Stomach (tissue), 9 donors: ENCODE measurements around the gene EXOC3L2. TPM values are rescaled to one million over a fixed set of nuclear protein-coding genes. Genes with fewer than 3 reads are reported as not detected.

ENCODE experiments used
- DNase-seq, 2 donors: peaks; one replicate each; pipeline versions ENCODE4 v3.0.0 to v3.0.0-alpha.2; 2013 to 2019
- H3K27ac ChIP-seq, 5 donors: fragments of 200-600 bp in 4 of 5; sonication (generic) in 4 of 5; one replicate each; pipeline ENCODE4 v1.5.1; 2013 to 2019; ENCODE audit warnings: mild to moderate bottlenecking in 1 of 5, moderate library complexity in 1 of 5
- H3K27me3 ChIP-seq, 3 donors: fragments of 200-600 bp; sonication (generic); one replicate each; pipeline ENCODE4 v1.5.1; 2017 to 2019; ENCODE audit warnings: mixed run types in 1 of 3
- H3K36me3 ChIP-seq, 4 donors: fragments of 200-600 bp; sonication (generic); 1 replicate in 3 of 4; 2 replicates in 1 of 4; pipeline ENCODE4 v1.5.1; 2016 to 2019
- H3K4me1 ChIP-seq, 4 donors: fragments of 200-600 bp; sonication (generic); one replicate each; pipeline ENCODE4 v1.5.1; 2016 to 2019
- H3K4me3 ChIP-seq, 4 donors: fragments of 200-600 bp; sonication (generic) in 3 of 4; one replicate each; pipeline ENCODE4 v1.5.1; 2016 to 2019; ENCODE audit warnings: mild to moderate bottlenecking in 1 of 4
- H3K9me3 ChIP-seq, 4 donors: fragments of 200-600 bp; sonication (generic); one replicate each; pipeline ENCODE4 v1.5.1; 2016 to 2019
- EP300 ChIP-seq: sonication (generic); formaldehyde crosslinking; IDR thresholded peaks from one replicate; pipeline ENCODE4 v1.6.1; 2017; ENCODE audit warnings: antibody characterized with exemption
- POLR2A ChIP-seq, 4 donors: fragments of 450-650 bp; IDR thresholded peaks; one replicate each; pipeline ENCODE4 v1.6.1; 2016; ENCODE audit warnings: antibody characterized with exemption in 4 of 4, control low read depth in 2 of 4, mild to moderate bottlenecking in 1 of 4, moderate library complexity in 1 of 4
- POLR2AphosphoS5 ChIP-seq, 3 donors: sonication (generic); formaldehyde crosslinking; IDR thresholded peaks; one replicate each; pipeline ENCODE4 v1.6.1; 2016; ENCODE audit warnings: antibody characterized with exemption in 3 of 3
- WGBS, 5 donors: extraction: QIAGEN DNeasy Blood & Tissue Kit in 3 of 5; methylation state at CpG; one replicate each; pipeline versions ENCODE4 v1.1.5 to v1.1.7; 2013 to 2018; 5-methylcytosine and 5-hydroxymethylcytosine counted together
- intact Hi-C: fragments of 100-400 bp; cut with DNase I; formaldehyde crosslinking; loops from one replicate; pipeline ENCODE4 v1.15.1; 2023; ENCODE audit warnings: low total_unique reads
- polyA plus RNA-seq, 3 donors: library from polyadenylated mRNA; stranded (reverse); fragments of 200-250 nt; gene quantifications; one replicate each; pipeline ENCODE4 v1.2.3, GENCODE V29; 2013
- total RNA-seq, 5 donors: library from RNA; depleted of rRNA; stranded (reverse); fragments of >200 nt; gene quantifications; one replicate each; pipeline versions ENCODE4 v1.1.0 to v1.2.3, GENCODE V29; 2014 to 2016
- TF ChIP-seq, protein P1 (sequence below), 7 experiments: fragments of 450-650 bp in 4 of 7; fragments of 200-600 bp in 3 of 7; sonication (generic) in 3 of 7; IDR thresholded peaks; one replicate each; pipeline ENCODE4 v1.5.1; 2016 to 2019; ENCODE audit warnings: antibody characterized with exemption in 7 of 7, control low read depth in 2 of 7, mild to moderate bottlenecking in 1 of 7
- donor health status: healthy with polysubstance abuse.
- donor health status: Bipolar disorder and iron deficiency.
- donor health status: healthy.

The EXOC3L2 gene
- total and polyA plus RNA-seq, 8 donors, result 0.72 to 20.6 (median 1.3) TPM; not detected in 1

DNA sequence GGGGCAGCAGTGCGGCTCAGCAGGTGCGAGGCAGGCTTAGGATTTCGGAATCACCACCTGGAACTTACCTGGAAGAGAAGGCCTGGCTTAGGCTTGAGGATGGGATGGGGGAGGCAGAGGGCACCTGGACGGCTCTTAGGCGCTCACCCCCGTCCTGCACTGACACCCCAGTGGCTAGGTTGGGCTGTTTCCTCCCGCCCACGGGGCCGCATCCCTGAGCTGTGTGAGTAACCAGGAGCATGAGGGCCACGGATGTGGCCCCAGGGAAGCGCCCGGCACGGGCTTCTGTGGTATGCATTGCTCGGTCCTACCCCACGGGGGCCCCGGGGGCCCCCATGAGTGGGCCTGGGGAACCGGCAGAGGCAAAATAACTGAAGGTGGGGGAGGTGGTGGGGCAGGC, 82.1 kb downstream of the EXOC3L2 start:
- DNase-seq, result no peak
- H3K9me3 ChIP-seq, result no peaks in the 10 kb centered on the region
- intact Hi-C loops, result no loop called here
- peaks cover 7 to 37% (median 31%) of the 10 kb centered on the region in 4 donors for H3K4me1 ChIP-seq
- WGBS, 5 donors, result 82 to 94% (median 87%) methylated on average over 8 to 17 of the region's 17 CpGs
- peaks cover 0 to 46% (median 29%) of the 10 kb centered on the region in 3 donors for H3K27me3 ChIP-seq
- no peak for TF ChIP-seq POLR2AphosphoS5 (IDR thresholded peaks at IDR 0.05)
- TF ChIP-seq, protein P1, sequence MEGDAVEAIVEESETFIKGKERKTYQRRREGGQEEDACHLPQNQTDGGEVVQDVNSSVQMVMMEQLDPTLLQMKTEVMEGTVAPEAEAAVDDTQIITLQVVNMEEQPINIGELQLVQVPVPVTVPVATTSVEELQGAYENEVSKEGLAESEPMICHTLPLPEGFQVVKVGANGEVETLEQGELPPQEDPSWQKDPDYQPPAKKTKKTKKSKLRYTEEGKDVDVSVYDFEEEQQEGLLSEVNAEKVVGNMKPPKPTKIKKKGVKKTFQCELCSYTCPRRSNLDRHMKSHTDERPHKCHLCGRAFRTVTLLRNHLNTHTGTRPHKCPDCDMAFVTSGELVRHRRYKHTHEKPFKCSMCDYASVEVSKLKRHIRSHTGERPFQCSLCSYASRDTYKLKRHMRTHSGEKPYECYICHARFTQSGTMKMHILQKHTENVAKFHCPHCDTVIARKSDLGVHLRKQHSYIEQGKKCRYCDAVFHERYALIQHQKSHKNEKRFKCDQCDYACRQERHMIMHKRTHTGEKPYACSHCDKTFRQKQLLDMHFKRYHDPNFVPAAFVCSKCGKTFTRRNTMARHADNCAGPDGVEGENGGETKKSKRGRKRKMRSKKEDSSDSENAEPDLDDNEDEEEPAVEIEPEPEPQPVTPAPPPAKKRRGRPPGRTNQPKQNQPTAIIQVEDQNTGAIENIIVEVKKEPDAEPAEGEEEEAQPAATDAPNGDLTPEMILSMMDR (IDR thresholded peaks at IDR 0.05), result no peak
- TF ChIP-seq EP300, result no peak
- TF ChIP-seq POLR2A (IDR thresholded peaks at IDR 0.05), result no peak
- no peak overlapping the region for H3K27ac ChIP-seq
- no peaks in the 10 kb centered on the region for H3K36me3 ChIP-seq
- H3K4me3 ChIP-seq, result no peak overlapping the region

DNA sequence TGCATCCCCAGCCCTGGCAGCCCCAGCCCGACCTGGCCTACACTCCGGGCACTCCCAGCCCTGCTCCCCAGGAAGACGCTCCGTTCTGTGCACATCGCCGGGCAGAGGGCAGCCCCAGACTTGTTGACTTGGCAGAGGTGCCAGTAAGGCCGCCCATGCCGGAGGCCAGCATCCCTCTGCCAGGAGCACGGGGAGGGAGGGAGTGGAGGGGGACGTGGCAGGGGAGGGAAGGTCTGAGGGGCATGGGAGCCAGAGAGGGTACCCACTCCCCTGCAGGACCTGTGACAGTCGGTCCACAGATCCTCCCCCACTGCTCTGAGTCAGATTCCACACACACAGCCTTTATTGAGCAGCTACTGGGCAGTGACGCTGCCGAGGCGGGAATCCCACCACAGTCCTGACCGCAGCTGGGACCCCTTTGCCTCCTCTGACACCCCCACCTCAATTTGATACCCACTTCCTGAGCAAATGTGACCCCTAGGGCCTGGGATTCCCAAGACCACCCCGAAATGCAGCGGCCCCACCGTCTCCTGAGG, 82.5 kb downstream of the EXOC3L2 start:
- WGBS, 5 donors, result 59 to 82% (median 70%) methylated on average over 8 to 18 of the region's 18 CpGs
- Histone ChIP-seq H3K9me3 (no peaks in the 10 kb centered on the region), H3K27ac (no peak overlapping the region), H3K36me3 (no peaks in the 10 kb centered on the region), H3K4me1 (peaks cover 7 to 37% (median 31%) of the 10 kb centered on the region in 4 donors), H3K4me3 (no peak overlapping the region), H3K27me3 (peaks cover 0 to 50% (median 31%) of the 10 kb centered on the region in 3 donors)
- intact Hi-C loops, result no loop called here
- no peak for DNase-seq
- TF ChIP-seq EP300 (no peak), POLR2AphosphoS5 (IDR thresholded peaks at IDR 0.05) (no peak), POLR2A (IDR thresholded peaks at IDR 0.05) (no peak)
- TF ChIP-seq, protein P1 (IDR thresholded peaks at IDR 0.05), result no peak

Other genes starting within 250 kb of the EXOC3L2 start
- gene RELB, start 243.9 kb downstream of the EXOC3L2 start, total RNA-seq, result 10 to 100 TPM in 2 of 5 donors, 1 to 10 TPM in 2, not detected in 1; 3.2 to 33.5 (median 10.2) TPM
- 10 to 100 TPM in 2 of 3 donors, 1 to 10 TPM in 1; 9.8 to 27.0 (median 14.9) TPM for gene RELB, start 243.9 kb downstream of the EXOC3L2 start, polyA plus RNA-seq
- 100 to 1,000 TPM in 3 of 5 donors, 10 to 100 TPM in 2; 27.0 to 491 (median 274) TPM for gene CLASRP, start 206.4 kb downstream of the EXOC3L2 start, total RNA-seq
- gene CLASRP, start 206.4 kb downstream of the EXOC3L2 start, polyA plus RNA-seq, result 100 to 1,000 TPM in 1 of 3 donors, 10 to 100 TPM in 2; 47.7 to 131 (median 86.6) TPM
- 10 to 100 TPM in 2 of 5 donors, 1 to 10 TPM in 1, under 1 TPM in 1, not detected in 1; 0.45 to 13.4 (median 7.4) TPM for gene ZNF296, start 168.9 kb downstream of the EXOC3L2 start, total RNA-seq
- 1 to 10 TPM; 2.7 to 7.0 (median 5.0) TPM for gene ZNF296, start 168.9 kb downstream of the EXOC3L2 start, polyA plus RNA-seq
- gene GEMIN7, start 166.1 kb downstream of the EXOC3L2 start, total RNA-seq, result 100 to 1,000 TPM in 1 of 5 donors, 10 to 100 TPM in 2, 1 to 10 TPM in 2; 1.8 to 107 (median 11.2) TPM
- 10 to 100 TPM; 28.2 to 44.3 (median 36.0) TPM for gene GEMIN7, start 166.1 kb downstream of the EXOC3L2 start, polyA plus RNA-seq
- 100 to 1,000 TPM in 1 of 5 donors, 10 to 100 TPM in 4; 25.7 to 268 (median 55.4) TPM for gene PPP1R37, start 152.2 kb downstream of the EXOC3L2 start, total RNA-seq
- 10 to 100 TPM; 32.4 to 95.8 (median 39.7) TPM for gene PPP1R37, start 152.2 kb downstream of the EXOC3L2 start, polyA plus RNA-seq
- not detected for gene NKPD1, start 84.4 kb downstream of the EXOC3L2 start, total RNA-seq
- gene NKPD1, start 84.4 kb downstream of the EXOC3L2 start, polyA plus RNA-seq, result under 1 TPM in 1 of 3 donors, not detected in 2; 0.20 TPM
- 10 to 100 TPM in 3 of 5 donors, 1 to 10 TPM in 1, not detected in 1; 8.7 to 40.7 (median 27.8) TPM for gene TRAPPC6A, start 67.2 kb downstream of the EXOC3L2 start, total RNA-seq
- gene TRAPPC6A, start 67.2 kb downstream of the EXOC3L2 start, polyA plus RNA-seq, result 10 to 100 TPM; 53.5 to 59.4 (median 58.1) TPM
- 10 to 100 TPM in 2 of 5 donors, 1 to 10 TPM in 3; 3.1 to 71.0 (median 8.3) TPM for gene BLOC1S3, start 66.6 kb downstream of the EXOC3L2 start, total RNA-seq
- 1 to 10 TPM; 3.5 to 7.5 (median 4.3) TPM for gene BLOC1S3, start 66.6 kb downstream of the EXOC3L2 start, polyA plus RNA-seq
- gene MARK4, start 5.9 kb upstream of the EXOC3L2 start, total RNA-seq, result 100 to 1,000 TPM in 1 of 5 donors, 10 to 100 TPM in 3, 1 to 10 TPM in 1; 8.8 to 120 (median 21.8) TPM
- gene MARK4, start 5.9 kb upstream of the EXOC3L2 start, polyA plus RNA-seq, result 10 to 100 TPM; 12.6 to 16.2 (median 14.6) TPM
- 10 to 100 TPM in 1 of 5 donors, 1 to 10 TPM in 2, not detected in 2; 4.1 to 10.8 (median 6.2) TPM for gene CKM, start 77.5 kb upstream of the EXOC3L2 start, total RNA-seq
- gene CKM, start 77.5 kb upstream of the EXOC3L2 start, polyA plus RNA-seq, result 10 to 100 TPM; 10.9 to 58.5 (median 11.3) TPM
- gene KLC3, start 95.3 kb upstream of the EXOC3L2 start, total RNA-seq, result under 1 TPM in 1 of 5 donors, not detected in 4; 0.92 TPM
- 1 to 10 TPM in 2 of 3 donors, under 1 TPM in 1; 0.61 to 7.0 (median 1.1) TPM for gene KLC3, start 95.3 kb upstream of the EXOC3L2 start, polyA plus RNA-seq
- 10 to 100 TPM in 3 of 5 donors, 1 to 10 TPM in 2; 5.3 to 77.3 (median 12.0) TPM for gene ERCC2, start 125.2 kb upstream of the EXOC3L2 start, total RNA-seq
- 10 to 100 TPM in 1 of 3 donors, 1 to 10 TPM in 2; 6.2 to 10.5 (median 6.9) TPM for gene ERCC2, start 125.2 kb upstream of the EXOC3L2 start, polyA plus RNA-seq
- 10 to 100 TPM in 3 of 5 donors, 1 to 10 TPM in 2; 2.4 to 44.9 (median 28.0) TPM for gene PPP1R13L, start 159.7 kb upstream of the EXOC3L2 start, total RNA-seq
- 100 to 1,000 TPM in 1 of 3 donors, 10 to 100 TPM in 1, 1 to 10 TPM in 1; 9.2 to 120 (median 11.8) TPM for gene PPP1R13L, start 159.7 kb upstream of the EXOC3L2 start, polyA plus RNA-seq
- 1 to 10 TPM in 2 of 5 donors, under 1 TPM in 1, not detected in 2; 0.55 to 5.9 (median 2.2) TPM for gene POLR1G, start 161.2 kb upstream of the EXOC3L2 start, total RNA-seq
- 1 to 10 TPM; 1.8 to 7.2 (median 3.4) TPM for gene POLR1G, start 161.2 kb upstream of the EXOC3L2 start, polyA plus RNA-seq
- 10 to 100 TPM in 4 of 5 donors, 1 to 10 TPM in 1; 7.8 to 79.3 (median 36.9) TPM for gene ERCC1, start 178.5 kb upstream of the EXOC3L2 start, total RNA-seq
- gene ERCC1, start 178.5 kb upstream of the EXOC3L2 start, polyA plus RNA-seq, result 10 to 100 TPM; 53.9 to 66.9 (median 54.6) TPM
- 10 to 100 TPM in 2 of 5 donors, 1 to 10 TPM in 3; 1.2 to 76.8 (median 5.5) TPM for gene FOSB, start 222.6 kb upstream of the EXOC3L2 start, total RNA-seq
- 10 to 100 TPM in 2 of 3 donors, 1 to 10 TPM in 1; 6.9 to 20.9 (median 11.1) TPM for gene FOSB, start 222.6 kb upstream of the EXOC3L2 start, polyA plus RNA-seq